ENCODE data around the gene UGT8. TPM values are rescaled to one million over a fixed set of nuclear protein-coding genes. Genes with fewer than 3 reads are reported as not detected.
A peak's percentile ranks its signal among the peaks of the same experiment; 100 is the strongest.
"Not testable (repeated sequence)": the region's sequence is repeated elsewhere in the genome, so short reads cannot be mapped to it uniquely, and the experiment has no call there.

Gene UGT8
- total RNA-seq, 4 donors from 2014 or later: 0.73 to 2.6 (median 1.7) TPM

- WGBS: 0% methylated on average over 4 of the region's 4 CpGs
- Histone ChIP-seq H3K4me1 (no peaks in the 10 kb centered on the region), H3K27ac (no peak overlapping the region), H3K36me3 (no peaks in the 10 kb centered on the region), H3K27me3 (no peaks in the 10 kb centered on the region), H3K9me3 (no peaks in the 10 kb centered on the region), H3K4me3 (no peak overlapping the region)
- peak; percentile 19 to 62 for TF ChIP-seq CTCF (IDR thresholded peaks at IDR 0.05)
- TF ChIP-seq POLR2AphosphoS5 (IDR thresholded peaks at IDR 0.05): no peak
- no peak for DNase-seq (ENCODE audit: low spot score in 2 of 2)
Measured at GRCh38 chr4:114659386-114660008, 60.9 kb downstream of the UGT8 start.

- Histone ChIP-seq H3K27ac (no peak overlapping the region), H3K4me1 (no peaks in the 10 kb centered on the region), H3K9me3 (no peaks in the 10 kb centered on the region), H3K27me3 (no peaks in the 10 kb centered on the region), H3K4me3 (no peak overlapping the region), H3K36me3 (no peaks in the 10 kb centered on the region)
- TF ChIP-seq POLR2AphosphoS5 (IDR thresholded peaks at IDR 0.05) (no peak), CTCF (IDR thresholded peaks at IDR 0.05) (no peak), EP300 (IDR thresholded peaks at IDR 0.05) (no peak), POLR2A (IDR thresholded peaks at IDR 0.05) (no peak)
- no peak for DNase-seq (ENCODE audit: low spot score in 2 of 2)
- WGBS: 76% methylated on average over 5 of the region's 5 CpGs
Measured at GRCh38 chr4:114663083-114663482, 64.5 kb downstream of the UGT8 start.

- H3K9me3 ChIP-seq: no peaks in the 10 kb centered on the region
- H3K27ac ChIP-seq: no peak overlapping the region
- no peaks in the 10 kb centered on the region for H3K36me3 ChIP-seq
- no peaks in the 10 kb centered on the region for H3K27me3 ChIP-seq
- TF ChIP-seq CTCF (IDR thresholded peaks at IDR 0.05) (no peak), POLR2AphosphoS5 (IDR thresholded peaks at IDR 0.05) (no peak), POLR2A (IDR thresholded peaks at IDR 0.05) (no peak), EP300 (IDR thresholded peaks at IDR 0.05) (no peak)
- 72% methylated on average over 1 of the region's 1 CpG for WGBS
- no peak overlapping the region for H3K4me3 ChIP-seq
- no peaks in the 10 kb centered on the region for H3K4me1 ChIP-seq
- no peak for DNase-seq (ENCODE audit: low spot score in 2 of 2)
Measured at GRCh38 chr4:114668577-114668976, 70.0 kb downstream of the UGT8 start.

- H3K27me3 ChIP-seq; DNase-seq (ENCODE audit: low spot score in 2 of 2); H3K27ac ChIP-seq; H3K4me1 ChIP-seq; H3K4me3 ChIP-seq; H3K9me3 ChIP-seq; H3K36me3 ChIP-seq: not testable (repeated sequence)
- 86% methylated on average over 4 of the region's 4 CpGs for WGBS
Measured at GRCh38 chr4:114670733-114671132, 72.1 kb downstream of the UGT8 start.

GRCh38 chr4:114673306-114673705 lies 74.7 kb downstream of the UGT8 start:
- Histone ChIP-seq H3K9me3 (no peaks in the 10 kb centered on the region), H3K27me3 (no peaks in the 10 kb centered on the region), H3K27ac (no peak overlapping the region), H3K4me1 (no peaks in the 10 kb centered on the region), H3K4me3 (no peak overlapping the region), H3K36me3 (no peaks in the 10 kb centered on the region)
- no peak for TF ChIP-seq POLR2A (IDR thresholded peaks at IDR 0.05)
- TF ChIP-seq POLR2AphosphoS5 (IDR thresholded peaks at IDR 0.05): no peak
- no peak for TF ChIP-seq CTCF (IDR thresholded peaks at IDR 0.05)
- TF ChIP-seq EP300 (IDR thresholded peaks at IDR 0.05): no peak
- DNase-seq (ENCODE audit: low spot score in 2 of 2): no peak
- WGBS: 94% methylated on average over 2 of the region's 2 CpGs

GRCh38 chr4:114674080-114674479 lies 75.5 kb downstream of the UGT8 start:
- no peaks in the 10 kb centered on the region for H3K36me3 ChIP-seq
- no peak overlapping the region for H3K27ac ChIP-seq
- H3K9me3 ChIP-seq: no peaks in the 10 kb centered on the region
- WGBS: 45% methylated on average over 2 of the region's 2 CpGs
- TF ChIP-seq CTCF (IDR thresholded peaks at IDR 0.05) (no peak), POLR2AphosphoS5 (IDR thresholded peaks at IDR 0.05) (no peak), EP300 (IDR thresholded peaks at IDR 0.05) (no peak), POLR2A (IDR thresholded peaks at IDR 0.05) (no peak)
- no peak overlapping the region for H3K4me3 ChIP-seq
- H3K4me1 ChIP-seq: no peaks in the 10 kb centered on the region
- DNase-seq (ENCODE audit: low spot score in 2 of 2): no peak
- no peaks in the 10 kb centered on the region for H3K27me3 ChIP-seq
